Activated naive CD4-positive, alpha-beta T cell treated with anti-CD3 and anti-CD28 coated beads, Interleukin-2, amount 10 ng/mL, durations not matched to agents 7 days and 5 days (primary cell): ENCODE data around the gene PDLIM5.

Experiments
- CTCF ChIA-PET: fragments of 350-600 bp; sonication (Branson Sonifier 250); formaldehyde crosslinking; loops from one replicate; lab custom pipeline; 2021; ENCODE audit warnings: antibody characterized with exemption; lab: Charles Lee
- DNase-seq: peaks from one replicate; pipeline ENCODE4 v3.0.0-alpha.2; 2020
- H3K27ac Mint-ChIP-seq: one replicate; pipeline ENCODE4 v1.8.0; 2021; ENCODE audit warnings: mild to moderate bottlenecking, moderate library complexity, mixed read lengths
- H3K27me3 Mint-ChIP-seq: one replicate; pipeline ENCODE4 v1.8.0; 2021; ENCODE audit warnings: mild to moderate bottlenecking, mixed read lengths
- H3K36me3 Mint-ChIP-seq: one replicate; pipeline ENCODE4 v1.8.0; 2021; ENCODE audit warnings: mixed read lengths
- H3K4me1 Mint-ChIP-seq: one replicate; pipeline ENCODE4 v1.8.0; 2021; ENCODE audit warnings: mixed read lengths
- H3K4me3 Mint-ChIP-seq: one replicate; pipeline ENCODE4 v1.8.0; 2021; ENCODE audit warnings: mild to moderate bottlenecking, moderate library complexity, mixed read lengths
- H3K9me3 Mint-ChIP-seq: one replicate; pipeline ENCODE4 v1.8.0; 2021; ENCODE audit warnings: mixed read lengths

Gene PDLIM5

GRCh38 chr4:94525993-94526728 is 74.4 kb downstream of the PDLIM5 start:
- H3K27ac Mint-ChIP-seq, result no peak overlapping the region

GRCh38 chr4:94527556-94528233 is 76.0 kb downstream of the PDLIM5 start:
- CTCF ChIA-PET, result no interaction called here
- H3K27ac Mint-ChIP-seq, result no peak overlapping the region
- H3K27me3 Mint-ChIP-seq, result no peaks in the 10 kb centered on the region

More at GRCh38 chr4:94525993-94526728, 74.4 kb downstream of the PDLIM5 start:
- H3K4me1 Mint-ChIP-seq, result no peaks in the 10 kb centered on the region
- peaks cover 1% of the 10 kb centered on the region for H3K36me3 Mint-ChIP-seq
- H3K9me3 Mint-ChIP-seq, result no peaks in the 10 kb centered on the region
- CTCF ChIA-PET, result no interaction called here
- no peak overlapping the region for H3K4me3 Mint-ChIP-seq
- DNase-seq, result no peak
- no peaks in the 10 kb centered on the region for H3K27me3 Mint-ChIP-seq

GRCh38 chr4:94528792-94529451 is 77.2 kb downstream of the PDLIM5 start:
- CTCF ChIA-PET, result no interaction called here
- Mint-ChIP-seq H3K9me3 (no peaks in the 10 kb centered on the region), H3K4me3 (no peak overlapping the region), H3K27me3 (no peaks in the 10 kb centered on the region), H3K36me3 (peaks cover 1% of the 10 kb centered on the region), H3K4me1 (no peaks in the 10 kb centered on the region), H3K27ac (no peak overlapping the region)
- DNase-seq, result no peak

More at GRCh38 chr4:94527556-94528233, 76.0 kb downstream of the PDLIM5 start:
- Mint-ChIP-seq H3K4me1 (no peaks in the 10 kb centered on the region), H3K4me3 (no peak overlapping the region), H3K36me3 (peaks cover 1% of the 10 kb centered on the region), H3K9me3 (no peaks in the 10 kb centered on the region)
- no peak for DNase-seq

- Mint-ChIP-seq H3K36me3 (no peaks in the 10 kb centered on the region), H3K4me3 (no peak overlapping the region), H3K4me1 (no peaks in the 10 kb centered on the region), H3K9me3 (no peaks in the 10 kb centered on the region), H3K27ac (no peak overlapping the region), H3K27me3 (no peaks in the 10 kb centered on the region)
- CTCF ChIA-PET, result no interaction called here
- DNase-seq, result no peak
Measured at GRCh38 chr4:94530073-94530472, 78.3 kb downstream of the PDLIM5 start.

- Mint-ChIP-seq H3K9me3 (no peaks in the 10 kb centered on the region), H3K27ac (no peak overlapping the region), H3K4me1 (no peaks in the 10 kb centered on the region), H3K36me3 (no peaks in the 10 kb centered on the region), H3K4me3 (no peak overlapping the region), H3K27me3 (no peaks in the 10 kb centered on the region)
- CTCF ChIA-PET, result no interaction called here
- no peak for DNase-seq
Measured at GRCh38 chr4:94531991-94532789, 80.4 kb downstream of the PDLIM5 start.

GRCh38 chr4:94533405-94534223 is 81.9 kb downstream of the PDLIM5 start:
- DNase-seq, result no peak
- H3K36me3 Mint-ChIP-seq, result no peaks in the 10 kb centered on the region
- no peaks in the 10 kb centered on the region for H3K4me1 Mint-ChIP-seq
- no peaks in the 10 kb centered on the region for H3K27me3 Mint-ChIP-seq
- no peak overlapping the region for H3K4me3 Mint-ChIP-seq
- CTCF ChIA-PET, result no interaction called here
- H3K27ac Mint-ChIP-seq, result no peak overlapping the region
- no peaks in the 10 kb centered on the region for H3K9me3 Mint-ChIP-seq

- no peaks in the 10 kb centered on the region for H3K36me3 Mint-ChIP-seq
- no peaks in the 10 kb centered on the region for H3K9me3 Mint-ChIP-seq
- H3K4me3 Mint-ChIP-seq, result no peak overlapping the region
- CTCF ChIA-PET, result no interaction called here
- no peaks in the 10 kb centered on the region for H3K4me1 Mint-ChIP-seq
- H3K27ac Mint-ChIP-seq, result no peak overlapping the region
- no peaks in the 10 kb centered on the region for H3K27me3 Mint-ChIP-seq
- no peak for DNase-seq
Measured at GRCh38 chr4:94534401-94535312, 82.9 kb downstream of the PDLIM5 start.

GRCh38 chr4:94536049-94536448 is 84.3 kb downstream of the PDLIM5 start:
- H3K27me3 Mint-ChIP-seq, result no peaks in the 10 kb centered on the region
- CTCF ChIA-PET, result no interaction called here
- H3K36me3 Mint-ChIP-seq, result no peaks in the 10 kb centered on the region
- no peak for DNase-seq
- no peaks in the 10 kb centered on the region for H3K4me1 Mint-ChIP-seq
- no peak overlapping the region for H3K27ac Mint-ChIP-seq
- no peaks in the 10 kb centered on the region for H3K9me3 Mint-ChIP-seq
- no peak overlapping the region for H3K4me3 Mint-ChIP-seq

- H3K9me3 Mint-ChIP-seq, result no peaks in the 10 kb centered on the region
- H3K27ac Mint-ChIP-seq, result no peak overlapping the region
- H3K4me3 Mint-ChIP-seq, result no peak overlapping the region
- no peaks in the 10 kb centered on the region for H3K4me1 Mint-ChIP-seq
- H3K36me3 Mint-ChIP-seq, result no peaks in the 10 kb centered on the region
- CTCF ChIA-PET, result interaction anchor here (0.6 kb wide), 1 partner anchor 467 kb away, joined by 3 read pairs; no protein-coding TSS in a partner anchor
- H3K27me3 Mint-ChIP-seq, result no peaks in the 10 kb centered on the region
- no peak for DNase-seq
Measured at GRCh38 chr4:94536649-94537469, 85.1 kb downstream of the PDLIM5 start.

- DNase-seq, result no peak
- Mint-ChIP-seq H3K4me1 (no peaks in the 10 kb centered on the region), H3K36me3 (no peaks in the 10 kb centered on the region), H3K4me3 (no peak overlapping the region), H3K27me3 (no peaks in the 10 kb centered on the region), H3K9me3 (no peaks in the 10 kb centered on the region), H3K27ac (no peak overlapping the region)
- CTCF ChIA-PET, result no interaction called here
Measured at GRCh38 chr4:94537921-94538628, 86.3 kb downstream of the PDLIM5 start.

GRCh38 chr4:94540476-94540875 is 88.7 kb downstream of the PDLIM5 start:
- Mint-ChIP-seq H3K4me1 (no peaks in the 10 kb centered on the region), H3K4me3 (no peak overlapping the region), H3K27me3 (no peaks in the 10 kb centered on the region), H3K27ac (no peak overlapping the region), H3K36me3 (no peaks in the 10 kb centered on the region), H3K9me3 (no peaks in the 10 kb centered on the region)
- CTCF ChIA-PET, result no interaction called here
- DNase-seq, result no peak

GRCh38 chr4:94544811-94545210 is 93.1 kb downstream of the PDLIM5 start:
- DNase-seq, result no peak
- no peak overlapping the region for H3K4me3 Mint-ChIP-seq
- no peak overlapping the region for H3K27ac Mint-ChIP-seq
- CTCF ChIA-PET, result no interaction called here
- no peaks in the 10 kb centered on the region for H3K36me3 Mint-ChIP-seq
- no peaks in the 10 kb centered on the region for H3K27me3 Mint-ChIP-seq
- no peaks in the 10 kb centered on the region for H3K4me1 Mint-ChIP-seq
- no peaks in the 10 kb centered on the region for H3K9me3 Mint-ChIP-seq
